Effector memory CD8-positive, alpha-beta T cell (primary cell): ENCODE measurements around the gene IFIT2.

Experiments
- ATAC-seq: fragments of 150-1000 bp; cut with Tn5 transposase; replicated peaks from 2 replicates; pipeline ENCODE4 v1.10.0; 2021; ENCODE audit warnings: mild to moderate bottlenecking, moderate library complexity
- DNase-seq, 3 experiments: peaks; one replicate each; pipeline ENCODE4 v3.0.0; 2021
- H3K27ac Mint-ChIP-seq, 2 donors: one replicate each; pipeline ENCODE4 v1.8.0; 2022; ENCODE audit warnings: mild to moderate bottlenecking in 2 of 2, mixed read lengths in 2 of 2, moderate library complexity in 2 of 2
- H3K27me3 Mint-ChIP-seq, 2 donors: one replicate each; pipeline ENCODE4 v1.8.0; 2022; ENCODE audit warnings: mixed read lengths in 2 of 2
- H3K36me3 Mint-ChIP-seq: one replicate; pipeline ENCODE4 v1.8.0; 2022; ENCODE audit warnings: mild to moderate bottlenecking, moderate library complexity, mixed read lengths; ENCODE audit not compliant: insufficient read depth
- H3K4me1 Mint-ChIP-seq, 2 donors: one replicate each; pipeline ENCODE4 v1.8.0; 2022; ENCODE audit warnings: low read depth in 2 of 2, mixed read lengths in 2 of 2
- H3K4me3 Mint-ChIP-seq, 2 donors: one replicate each; pipeline ENCODE4 v1.8.0; 2022; ENCODE audit warnings: mild to moderate bottlenecking in 2 of 2, mixed read lengths in 2 of 2, moderate library complexity in 2 of 2
- H3K9me3 Mint-ChIP-seq, 2 donors: one replicate each; pipeline ENCODE4 v1.8.0; 2022; ENCODE audit warnings: mixed read lengths in 2 of 2

Gene IFIT2

GRCh38 chr10:89269433-89270152, 32.3 kb upstream of the IFIT2 start:
- Mint-ChIP-seq H3K4me3 (no peak overlapping the region), H3K27ac (no peak overlapping the region), H3K4me1 (no peaks in the 10 kb centered on the region), H3K27me3 (peaks cover 0 to 9% of the 10 kb centered on the region in 2 donors), H3K36me3 (no peaks in the 10 kb centered on the region), H3K9me3 (no peaks in the 10 kb centered on the region)
- ATAC-seq (no peak), DNase-seq (no peak)

GRCh38 chr10:89270153-89270483, 31.7 kb upstream of the IFIT2 start:
- ATAC-seq: no peak
- H3K9me3 Mint-ChIP-seq: no peaks in the 10 kb centered on the region
- H3K36me3 Mint-ChIP-seq: no peaks in the 10 kb centered on the region
- peaks cover 0 to 12% of the 10 kb centered on the region in 2 donors for H3K27me3 Mint-ChIP-seq
- DNase-seq: no peak
- H3K4me1 Mint-ChIP-seq: no peaks in the 10 kb centered on the region
- no peak overlapping the region for H3K4me3 Mint-ChIP-seq
- H3K27ac Mint-ChIP-seq: no peak overlapping the region

DNA sequence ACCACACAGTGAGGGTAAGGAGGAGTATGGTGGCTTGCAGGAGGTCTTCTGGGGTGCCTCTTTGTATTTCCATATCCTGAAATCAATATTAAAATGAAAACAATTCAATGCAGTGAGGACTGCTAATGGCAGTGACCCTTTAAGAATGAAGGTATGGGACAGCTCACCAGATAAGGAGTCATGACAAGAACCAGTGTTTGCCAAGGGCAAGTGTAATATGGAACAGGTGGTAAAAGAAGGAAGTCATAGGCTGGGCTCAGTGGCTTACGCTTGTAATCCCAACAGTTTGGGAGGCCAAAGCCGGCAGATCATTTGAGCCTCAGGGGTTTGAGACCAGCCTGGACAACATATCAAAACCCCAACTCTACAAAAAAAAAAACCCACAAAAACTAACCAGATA, 30.3 kb upstream of the IFIT2 start:
- Mint-ChIP-seq H3K4me3 (no peak overlapping the region), H3K36me3 (no peaks in the 10 kb centered on the region), H3K27me3 (peaks cover 0 to 20% of the 10 kb centered on the region in 2 donors), H3K9me3 (no peaks in the 10 kb centered on the region), H3K4me1 (no peaks in the 10 kb centered on the region), H3K27ac (no peak overlapping the region)
- no peak for ATAC-seq
- DNase-seq: no peak

GRCh38 chr10:89273680-89274079, 28.2 kb upstream of the IFIT2 start:
- Mint-ChIP-seq H3K9me3 (no peaks in the 10 kb centered on the region), H3K27ac (no peak overlapping the region), H3K36me3 (no peaks in the 10 kb centered on the region), H3K4me1 (no peaks in the 10 kb centered on the region), H3K4me3 (no peak overlapping the region), H3K27me3 (peaks cover 0 to 20% of the 10 kb centered on the region in 2 donors)
- no peak for ATAC-seq
- no peak for DNase-seq

DNA sequence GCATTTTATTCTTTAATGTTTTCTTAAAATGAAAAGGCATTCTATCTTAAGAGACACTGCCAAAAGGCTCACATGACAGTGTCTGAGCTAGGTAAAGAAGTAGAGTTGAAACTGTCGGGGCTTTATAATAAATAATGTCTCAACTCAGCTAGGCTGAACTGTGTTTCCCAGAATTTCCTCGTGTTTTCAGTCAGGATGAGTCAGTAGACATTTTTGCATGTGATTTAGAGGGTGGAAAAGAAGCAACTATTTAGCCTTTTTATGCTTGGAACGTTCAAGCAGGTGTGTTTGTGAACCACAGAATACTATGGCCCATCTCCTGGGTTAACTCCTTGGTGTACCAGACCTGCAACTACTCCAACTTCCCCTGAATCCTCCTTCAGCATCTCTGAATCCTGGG, 26.9 kb upstream of the IFIT2 start:
- no peak for DNase-seq
- Mint-ChIP-seq H3K4me1 (no peaks in the 10 kb centered on the region), H3K9me3 (no peaks in the 10 kb centered on the region), H3K27me3 (peaks cover 0 to 20% of the 10 kb centered on the region in 2 donors), H3K27ac (no peak overlapping the region), H3K36me3 (no peaks in the 10 kb centered on the region), H3K4me3 (no peak overlapping the region)
- no peak for ATAC-seq

DNA sequence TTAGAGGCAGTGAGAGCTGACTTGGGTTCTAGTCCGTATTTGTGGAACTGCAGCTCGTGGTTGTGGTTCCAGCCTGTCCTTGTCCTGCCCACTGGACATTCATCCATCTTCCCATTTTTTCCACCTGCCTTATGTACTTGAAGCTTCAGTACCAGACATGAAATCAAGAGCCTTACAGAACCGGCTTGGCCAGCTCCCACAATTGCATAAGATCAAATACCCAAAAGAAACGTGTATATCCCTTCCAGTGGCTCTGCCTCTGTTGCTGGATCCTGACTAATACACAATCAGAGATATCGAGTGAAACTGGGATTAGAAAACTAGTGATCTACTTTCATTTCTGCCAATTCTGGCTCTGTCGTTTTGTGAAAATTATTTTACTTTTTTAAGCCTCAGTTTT, 26.5 kb upstream of the IFIT2 start:
- H3K27ac Mint-ChIP-seq: no peak overlapping the region
- H3K36me3 Mint-ChIP-seq: no peaks in the 10 kb centered on the region
- peaks cover 0 to 20% of the 10 kb centered on the region in 2 donors for H3K27me3 Mint-ChIP-seq
- DNase-seq (no peak), ATAC-seq (no peak)
- H3K4me3 Mint-ChIP-seq: no peak overlapping the region
- no peaks in the 10 kb centered on the region for H3K9me3 Mint-ChIP-seq
- no peaks in the 10 kb centered on the region for H3K4me1 Mint-ChIP-seq

GRCh38 chr10:89278034-89278535, 23.8 kb upstream of the IFIT2 start:
- no peak overlapping the region for H3K27ac Mint-ChIP-seq
- no peak overlapping the region for H3K4me3 Mint-ChIP-seq
- no peaks in the 10 kb centered on the region for H3K4me1 Mint-ChIP-seq
- no peak for ATAC-seq
- H3K36me3 Mint-ChIP-seq: no peaks in the 10 kb centered on the region
- DNase-seq: no peak
- peaks cover 0 to 11% of the 10 kb centered on the region in 2 donors for H3K27me3 Mint-ChIP-seq
- no peaks in the 10 kb centered on the region for H3K9me3 Mint-ChIP-seq

DNA sequence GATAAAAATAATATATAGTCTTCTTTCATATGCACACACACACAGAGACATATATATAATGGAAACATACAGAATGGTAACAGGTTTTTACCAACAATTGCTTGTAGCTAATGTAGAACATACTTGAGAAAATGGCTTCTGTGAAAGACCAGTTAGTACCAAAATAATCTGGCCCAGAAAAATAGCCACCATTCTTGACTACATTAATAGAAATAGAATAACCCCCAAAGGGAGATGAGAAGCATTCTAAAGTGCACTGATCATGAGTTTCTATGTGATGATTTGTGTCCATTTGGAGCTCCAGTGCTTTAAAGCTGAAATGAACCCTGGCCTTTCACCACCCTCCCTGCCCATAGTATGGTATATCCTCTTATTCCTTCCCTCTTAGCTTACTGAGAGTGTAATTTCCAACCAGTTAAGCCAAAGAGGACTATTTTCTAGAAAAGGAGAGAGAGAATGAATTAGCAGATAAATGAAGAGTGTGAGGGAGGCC, 22.9 kb upstream of the IFIT2 start:
- Mint-ChIP-seq H3K36me3 (no peaks in the 10 kb centered on the region), H3K27me3 (peaks cover 0 to 11% of the 10 kb centered on the region in 2 donors), H3K9me3 (no peaks in the 10 kb centered on the region), H3K4me3 (no peak overlapping the region), H3K4me1 (no peaks in the 10 kb centered on the region), H3K27ac (no peak overlapping the region)
- no peak for DNase-seq
- no peak for ATAC-seq

GRCh38 chr10:89279421-89279869, 22.4 kb upstream of the IFIT2 start:
- no peak overlapping the region for H3K27ac Mint-ChIP-seq
- ATAC-seq (no peak), DNase-seq (no peak)
- no peaks in the 10 kb centered on the region for H3K4me1 Mint-ChIP-seq
- H3K36me3 Mint-ChIP-seq: no peaks in the 10 kb centered on the region
- H3K4me3 Mint-ChIP-seq: no peak overlapping the region
- H3K27me3 Mint-ChIP-seq: peaks cover 0 to 11% of the 10 kb centered on the region in 2 donors
- H3K9me3 Mint-ChIP-seq: no peaks in the 10 kb centered on the region

DNA sequence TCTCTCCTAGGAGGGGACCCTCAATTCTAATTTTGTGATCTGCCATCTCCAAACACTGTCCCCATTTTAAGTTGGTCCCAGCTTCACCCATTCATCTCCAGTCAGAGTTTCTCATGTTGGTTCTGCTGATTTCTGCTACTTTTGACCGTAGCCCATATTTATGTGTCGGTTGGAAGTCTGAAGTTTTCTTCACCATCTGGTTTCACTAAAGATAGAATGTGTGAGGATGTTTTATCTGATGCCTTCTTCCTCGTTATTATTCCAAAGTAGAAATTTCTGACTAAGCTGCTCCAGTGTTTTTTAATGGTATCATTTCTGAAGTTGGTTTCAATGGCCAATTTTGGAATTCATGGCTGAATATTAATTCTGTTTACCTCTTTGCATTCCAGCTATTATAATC, 21.3 kb upstream of the IFIT2 start:
- no peak overlapping the region for H3K27ac Mint-ChIP-seq
- no peaks in the 10 kb centered on the region for H3K4me1 Mint-ChIP-seq
- H3K9me3 Mint-ChIP-seq: no peaks in the 10 kb centered on the region
- ATAC-seq (no peak), DNase-seq (no peak)
- H3K36me3 Mint-ChIP-seq: no peaks in the 10 kb centered on the region
- peaks cover 0 to 8% of the 10 kb centered on the region in 2 donors for H3K27me3 Mint-ChIP-seq
- no peak overlapping the region for H3K4me3 Mint-ChIP-seq

DNA sequence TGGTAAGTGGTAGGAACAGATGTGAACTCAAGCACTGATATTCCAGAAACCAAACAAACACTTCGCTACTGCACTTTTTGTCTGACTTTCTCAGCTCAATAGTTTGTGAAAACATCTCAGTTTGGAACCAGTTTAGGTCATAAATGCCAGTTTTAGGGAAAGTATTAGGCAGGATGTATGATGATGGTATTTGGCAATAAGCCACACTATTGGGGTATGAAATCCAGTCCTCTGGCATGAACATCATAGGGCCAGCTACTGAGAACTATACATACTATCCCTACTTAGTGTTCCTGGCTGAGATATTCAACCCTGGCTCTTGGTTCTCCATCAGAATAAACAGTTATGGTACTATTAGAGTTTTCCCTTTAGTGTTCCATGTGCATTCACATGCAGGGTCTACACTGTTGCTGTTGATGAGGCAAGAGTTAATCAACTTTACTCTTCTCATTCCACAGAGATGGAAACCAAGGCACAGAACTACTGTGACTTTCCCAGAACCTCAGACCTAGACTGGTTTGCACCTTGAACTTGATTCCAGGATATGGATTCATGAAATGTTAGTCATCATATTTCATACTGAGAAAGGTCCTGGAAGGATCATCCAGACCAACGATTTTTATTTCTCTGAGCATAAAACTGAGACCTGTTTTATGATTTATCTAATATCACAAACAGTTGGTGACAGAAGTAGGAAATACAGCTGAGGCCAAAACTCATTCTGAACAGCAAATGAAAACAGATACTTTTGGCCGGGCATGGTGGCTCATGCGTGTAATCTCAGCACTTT, 20.0 kb upstream of the IFIT2 start:
- Mint-ChIP-seq H3K4me3 (no peak overlapping the region), H3K36me3 (no peaks in the 10 kb centered on the region), H3K4me1 (no peaks in the 10 kb centered on the region), H3K27me3 (peaks cover 0 to 16% of the 10 kb centered on the region in 2 donors), H3K9me3 (no peaks in the 10 kb centered on the region), H3K27ac (peak overlapping the region in 1 of 2 donors; percentile 33)
- DNase-seq (no peak), ATAC-seq (no peak)

- H3K4me3 Mint-ChIP-seq: no peak overlapping the region
- H3K4me1 Mint-ChIP-seq: no peaks in the 10 kb centered on the region
- no peaks in the 10 kb centered on the region for H3K9me3 Mint-ChIP-seq
- no peaks in the 10 kb centered on the region for H3K36me3 Mint-ChIP-seq
- H3K27ac Mint-ChIP-seq: no peak overlapping the region
- ATAC-seq (no peak), DNase-seq (no peak)
- peaks cover 0 to 16% of the 10 kb centered on the region in 2 donors for H3K27me3 Mint-ChIP-seq
Measured at GRCh38 chr10:89283025-89283935, 18.6 kb upstream of the IFIT2 start.

GRCh38 chr10:89283936-89284475, 17.8 kb upstream of the IFIT2 start:
- no peaks in the 10 kb centered on the region for H3K36me3 Mint-ChIP-seq
- ATAC-seq (no peak), DNase-seq (no peak)
- H3K9me3 Mint-ChIP-seq: no peaks in the 10 kb centered on the region
- H3K4me3 Mint-ChIP-seq: no peak overlapping the region
- no peak overlapping the region for H3K27ac Mint-ChIP-seq
- peaks cover 0 to 16% of the 10 kb centered on the region in 2 donors for H3K27me3 Mint-ChIP-seq
- H3K4me1 Mint-ChIP-seq: no peaks in the 10 kb centered on the region
